Prostate gland (tissue), 2 donors: Measurements from ENCODE around the gene TSSK6.

Experiments
- POLR2AphosphoS5 ChIP-seq: sonication (generic); formaldehyde crosslinking; IDR thresholded peaks from one replicate; pipeline ENCODE4 v1.6.1; 2017; ENCODE audit warnings: antibody characterized with exemption
- TF ChIP-seq, protein P1 (sequence below), 4 experiments: fragments of 200-600 bp in 2 of 4; fragments of 450-650 bp in 2 of 4; sonication (generic) in 2 of 4; IDR thresholded peaks; 1 replicate in 3 of 4; 2 replicates in 1 of 4; pipeline ENCODE4 v1.5.1; 2016 to 2019; ENCODE audit warnings: antibody characterized with exemption in 4 of 4, mild to moderate bottlenecking in 2 of 4, moderate library complexity in 2 of 4

DNA sequence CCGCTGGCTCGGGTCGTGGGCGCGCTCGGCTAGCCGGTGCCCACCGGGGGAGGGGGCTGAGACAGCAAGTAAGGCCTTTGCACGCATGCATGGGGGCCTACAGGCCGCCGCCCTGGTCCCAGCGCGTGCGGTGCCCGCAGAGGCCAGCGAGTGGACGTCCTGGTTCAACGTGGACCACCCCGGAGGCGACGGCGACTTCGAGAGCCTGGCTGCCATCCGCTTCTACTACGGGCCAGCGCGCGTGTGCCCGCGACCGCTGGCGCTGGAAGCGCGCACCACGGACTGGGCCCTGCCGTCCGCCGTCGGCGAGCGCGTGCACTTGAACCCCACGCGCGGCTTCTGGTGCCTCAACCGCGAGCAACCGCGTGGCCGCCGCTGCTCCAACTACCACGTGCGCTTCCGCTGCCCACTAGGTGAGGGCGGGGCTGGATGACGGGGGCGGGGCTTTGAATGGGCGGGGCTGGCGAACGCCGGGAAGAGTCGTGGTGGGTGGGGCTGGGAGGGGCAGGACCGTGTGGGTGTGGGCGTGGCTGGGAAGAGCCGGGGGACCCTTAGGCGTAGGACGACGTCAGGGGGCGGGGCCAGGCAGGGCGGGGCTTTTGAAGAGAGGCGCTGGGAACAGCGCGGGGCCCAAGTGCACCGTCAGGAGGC lies 24.8 kb upstream of the TSSK6 start:
- TF ChIP-seq, protein P1, sequence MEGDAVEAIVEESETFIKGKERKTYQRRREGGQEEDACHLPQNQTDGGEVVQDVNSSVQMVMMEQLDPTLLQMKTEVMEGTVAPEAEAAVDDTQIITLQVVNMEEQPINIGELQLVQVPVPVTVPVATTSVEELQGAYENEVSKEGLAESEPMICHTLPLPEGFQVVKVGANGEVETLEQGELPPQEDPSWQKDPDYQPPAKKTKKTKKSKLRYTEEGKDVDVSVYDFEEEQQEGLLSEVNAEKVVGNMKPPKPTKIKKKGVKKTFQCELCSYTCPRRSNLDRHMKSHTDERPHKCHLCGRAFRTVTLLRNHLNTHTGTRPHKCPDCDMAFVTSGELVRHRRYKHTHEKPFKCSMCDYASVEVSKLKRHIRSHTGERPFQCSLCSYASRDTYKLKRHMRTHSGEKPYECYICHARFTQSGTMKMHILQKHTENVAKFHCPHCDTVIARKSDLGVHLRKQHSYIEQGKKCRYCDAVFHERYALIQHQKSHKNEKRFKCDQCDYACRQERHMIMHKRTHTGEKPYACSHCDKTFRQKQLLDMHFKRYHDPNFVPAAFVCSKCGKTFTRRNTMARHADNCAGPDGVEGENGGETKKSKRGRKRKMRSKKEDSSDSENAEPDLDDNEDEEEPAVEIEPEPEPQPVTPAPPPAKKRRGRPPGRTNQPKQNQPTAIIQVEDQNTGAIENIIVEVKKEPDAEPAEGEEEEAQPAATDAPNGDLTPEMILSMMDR (IDR thresholded peaks at IDR 0.05), result no peak
- TF ChIP-seq POLR2AphosphoS5, result no peak
